ENCODE measurements around the gene NR2F1-AS1.

Gene NR2F1-AS1

DNA sequence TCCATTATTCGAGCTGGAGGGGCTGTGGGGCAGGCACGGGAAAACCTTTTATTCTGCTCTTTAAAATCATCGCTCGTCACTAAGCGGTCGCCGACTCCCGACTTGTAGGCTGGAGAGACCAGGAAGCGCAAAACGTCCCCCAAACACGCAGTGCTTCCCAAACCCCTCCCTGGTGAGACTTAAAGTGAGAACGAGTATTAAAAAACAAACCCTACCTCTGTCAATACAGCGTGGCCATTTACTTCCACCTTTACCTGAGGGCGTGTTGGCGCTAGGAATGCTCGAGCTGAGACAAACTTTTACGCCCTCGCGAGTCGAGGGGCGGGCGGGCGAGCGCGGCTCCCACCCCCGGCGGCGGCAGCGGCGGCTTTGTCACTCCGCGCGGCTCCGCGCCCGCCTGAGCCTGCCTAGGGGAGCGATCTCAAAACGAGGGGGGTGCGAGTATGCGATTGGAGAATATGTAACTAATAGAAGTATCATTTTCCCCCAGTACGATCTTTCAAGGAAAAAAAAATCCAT lies at the start of gene NR2F1-AS1:
NR2F1-AS1 (minus strand) TSS at position 293 of the 519 bp plus-strand sequence.
- no peak for DNase-seq

DNA sequence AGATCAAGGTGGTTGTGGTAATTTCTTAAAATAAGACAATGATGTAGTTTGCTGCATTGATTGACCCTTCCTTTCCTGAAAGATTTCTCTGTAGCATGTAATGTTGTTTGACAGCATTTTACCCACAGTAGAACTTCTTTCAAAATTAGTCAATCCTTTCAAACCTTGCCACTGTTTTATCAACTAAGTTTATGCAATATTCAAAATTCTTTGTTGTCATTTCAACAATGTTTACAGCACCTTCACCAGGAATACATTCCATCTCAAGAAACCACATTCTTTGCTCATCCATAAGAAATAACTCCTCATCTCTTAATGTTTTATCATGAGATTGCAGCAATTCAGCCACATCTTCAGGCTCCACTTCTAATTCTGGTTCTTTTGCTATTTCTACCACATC lies 45.8 kb upstream of the NR2F1-AS1 start:
- DNase-seq: no peak

DNA sequence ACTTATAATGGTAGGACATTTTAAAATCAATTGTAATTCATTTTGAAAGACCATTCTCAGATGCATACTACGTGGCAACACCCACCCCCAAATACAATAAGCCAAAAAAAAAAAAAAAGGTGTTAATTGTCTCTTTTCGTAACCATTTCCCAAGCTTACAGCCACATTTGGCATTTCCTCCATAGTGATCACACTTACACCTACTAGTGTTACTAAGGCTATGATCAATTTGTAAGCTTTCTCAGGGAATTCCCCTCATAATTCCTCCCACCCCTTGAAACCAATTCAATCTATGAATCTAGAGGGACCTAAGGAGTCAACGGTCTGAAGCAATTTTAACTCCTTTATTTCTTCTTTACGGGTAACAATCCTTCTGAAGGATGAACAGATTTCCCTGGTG lies 42.1 kb upstream of the NR2F1-AS1 start:
- no peak for DNase-seq

DNA sequence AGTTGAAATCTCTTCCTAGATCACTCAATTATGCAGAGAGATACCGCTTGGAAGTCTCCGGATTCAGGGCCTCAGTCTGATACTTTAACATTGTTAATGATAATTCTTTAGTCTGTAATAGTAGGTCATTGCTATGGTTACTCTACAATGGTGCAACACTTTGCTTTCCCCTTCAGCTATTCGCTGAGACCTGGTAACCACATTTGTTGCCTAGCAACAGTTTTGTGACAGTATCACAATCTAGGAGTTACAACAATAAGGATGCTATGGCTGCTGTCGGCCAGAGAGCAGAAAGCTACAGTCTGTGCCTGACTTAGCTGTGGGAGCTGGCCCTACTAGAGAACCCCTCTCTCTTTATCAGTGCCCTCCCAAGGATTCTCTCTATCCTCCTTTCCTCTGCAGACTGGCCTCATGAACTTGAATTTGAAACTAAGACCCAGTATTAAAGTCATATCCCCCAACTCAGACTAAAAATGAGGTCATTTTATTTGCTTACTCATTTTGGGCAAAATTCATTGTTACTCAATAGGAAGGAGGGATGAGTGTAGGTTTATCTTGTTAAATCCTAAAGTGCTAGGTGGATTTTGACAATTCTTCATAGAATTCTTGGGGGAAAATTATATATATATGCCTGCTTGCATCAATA lies 41.3 kb upstream of the NR2F1-AS1 start:
- DNase-seq: peak; percentile 42

DNA sequence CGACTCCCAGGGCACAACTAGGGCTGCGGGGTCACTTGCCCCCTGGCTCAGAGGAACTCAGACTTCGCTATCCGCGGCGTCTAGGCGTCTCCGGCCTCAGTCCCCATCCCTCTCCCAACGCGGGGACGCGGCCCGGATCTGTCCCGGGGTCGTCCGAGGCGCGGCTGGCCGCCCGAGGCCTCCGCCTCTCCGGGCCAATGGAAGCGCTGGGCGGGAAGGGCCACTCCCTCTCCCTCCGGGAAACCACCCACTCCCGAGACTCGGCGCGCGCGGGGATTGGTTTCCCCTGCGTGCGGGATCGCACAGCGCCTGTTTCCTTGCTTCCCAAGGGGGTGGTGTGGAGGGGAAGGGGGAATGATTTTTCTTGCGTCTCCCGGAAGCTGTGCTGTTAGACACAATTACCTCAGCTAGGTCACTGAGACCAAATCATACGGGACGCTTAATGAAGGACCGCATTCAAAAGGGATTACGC lies 40.3 kb upstream of the NR2F1-AS1 start:
- no peak for DNase-seq

DNA sequence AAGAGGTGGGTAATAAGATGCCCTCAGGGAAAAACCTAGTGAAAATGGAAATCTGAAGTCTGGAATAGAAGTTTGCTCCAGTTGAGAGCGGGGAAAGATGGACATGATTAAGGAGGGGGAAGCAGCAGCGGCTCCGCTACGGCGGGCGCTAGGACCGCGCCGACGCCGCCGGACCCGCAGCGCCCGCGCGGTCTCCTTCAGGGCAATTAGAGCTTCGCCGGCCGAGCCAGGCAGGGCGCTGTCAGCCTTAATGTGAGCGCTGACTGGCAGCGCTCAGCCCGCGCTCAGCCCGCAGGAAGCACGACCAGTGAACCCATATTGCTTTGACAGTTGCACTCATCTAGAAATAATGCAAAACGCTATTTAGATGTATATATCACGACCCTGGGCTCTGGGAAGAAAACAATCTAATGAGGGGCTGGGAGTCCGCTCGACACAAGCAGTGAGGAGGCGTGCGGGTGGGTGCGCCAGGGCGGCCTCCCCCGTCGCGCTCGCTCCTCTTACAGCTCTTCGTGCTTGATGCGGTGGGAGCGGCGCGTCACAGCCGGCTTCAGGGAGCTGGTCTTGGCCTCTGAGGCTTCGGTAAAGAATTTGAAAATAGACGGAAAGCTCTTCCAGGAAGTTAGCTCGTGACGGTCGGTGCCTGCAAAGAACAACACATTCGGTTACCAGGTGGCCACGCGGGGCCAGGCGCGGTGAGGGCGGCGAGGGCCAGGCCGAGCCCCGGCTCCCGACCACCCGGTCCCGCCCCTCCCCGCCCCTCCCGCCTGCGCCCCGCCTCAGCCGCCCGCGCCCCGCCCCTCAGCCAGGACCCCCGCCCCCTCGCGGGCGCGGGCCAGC lies 39.7 kb upstream of the NR2F1-AS1 start:
- DNase-seq: peak; percentile 15

DNA sequence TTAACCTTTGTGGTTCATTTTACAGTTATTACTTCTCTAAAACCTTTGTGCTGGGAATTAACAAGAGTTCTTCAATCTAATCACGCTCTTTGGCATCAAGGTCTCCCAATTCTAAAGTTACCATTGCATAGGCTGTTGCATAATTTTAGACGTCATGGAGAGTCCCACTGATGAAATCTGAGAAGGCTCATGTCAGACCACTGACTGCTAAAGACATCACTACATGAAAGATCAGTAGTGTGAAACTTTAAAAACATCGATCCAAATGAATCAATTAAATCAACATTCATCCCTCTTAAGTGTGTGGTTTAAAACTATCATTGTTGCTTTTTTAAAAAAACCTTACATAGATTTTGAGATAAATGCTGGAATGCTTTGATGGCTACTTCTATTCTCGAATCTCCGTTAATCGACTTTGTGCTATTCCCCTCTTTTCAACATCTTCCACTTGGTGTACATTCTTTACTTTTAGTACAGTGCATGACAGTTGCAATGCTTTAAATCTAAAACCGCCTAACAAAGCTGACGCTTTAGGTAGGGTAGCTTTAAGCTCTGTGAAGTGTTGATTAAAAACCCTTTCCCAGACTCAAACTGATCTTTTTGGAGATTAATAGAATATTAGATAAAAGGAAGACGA lies 35.6 kb upstream of the NR2F1-AS1 start:
- DNase-seq: no peak

DNA sequence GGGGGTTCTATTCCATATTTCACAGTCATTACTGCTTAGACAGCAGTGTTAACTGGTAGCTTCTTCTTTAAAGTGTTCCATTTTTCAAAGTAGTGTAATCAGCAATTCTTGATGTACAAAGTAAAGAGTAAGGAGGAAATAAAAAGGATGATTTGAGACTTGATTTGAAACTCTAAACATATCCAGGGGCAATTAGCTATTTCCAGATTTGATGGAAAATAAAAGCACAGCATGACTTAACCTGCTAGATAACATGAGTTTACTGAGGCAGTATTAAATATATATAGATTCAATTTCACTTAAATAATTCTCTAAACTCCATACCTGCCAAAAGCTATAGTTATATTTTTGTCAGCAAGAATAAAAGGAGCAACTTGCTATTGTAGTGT lies 31.8 kb upstream of the NR2F1-AS1 start:
- no peak for DNase-seq

DNA sequence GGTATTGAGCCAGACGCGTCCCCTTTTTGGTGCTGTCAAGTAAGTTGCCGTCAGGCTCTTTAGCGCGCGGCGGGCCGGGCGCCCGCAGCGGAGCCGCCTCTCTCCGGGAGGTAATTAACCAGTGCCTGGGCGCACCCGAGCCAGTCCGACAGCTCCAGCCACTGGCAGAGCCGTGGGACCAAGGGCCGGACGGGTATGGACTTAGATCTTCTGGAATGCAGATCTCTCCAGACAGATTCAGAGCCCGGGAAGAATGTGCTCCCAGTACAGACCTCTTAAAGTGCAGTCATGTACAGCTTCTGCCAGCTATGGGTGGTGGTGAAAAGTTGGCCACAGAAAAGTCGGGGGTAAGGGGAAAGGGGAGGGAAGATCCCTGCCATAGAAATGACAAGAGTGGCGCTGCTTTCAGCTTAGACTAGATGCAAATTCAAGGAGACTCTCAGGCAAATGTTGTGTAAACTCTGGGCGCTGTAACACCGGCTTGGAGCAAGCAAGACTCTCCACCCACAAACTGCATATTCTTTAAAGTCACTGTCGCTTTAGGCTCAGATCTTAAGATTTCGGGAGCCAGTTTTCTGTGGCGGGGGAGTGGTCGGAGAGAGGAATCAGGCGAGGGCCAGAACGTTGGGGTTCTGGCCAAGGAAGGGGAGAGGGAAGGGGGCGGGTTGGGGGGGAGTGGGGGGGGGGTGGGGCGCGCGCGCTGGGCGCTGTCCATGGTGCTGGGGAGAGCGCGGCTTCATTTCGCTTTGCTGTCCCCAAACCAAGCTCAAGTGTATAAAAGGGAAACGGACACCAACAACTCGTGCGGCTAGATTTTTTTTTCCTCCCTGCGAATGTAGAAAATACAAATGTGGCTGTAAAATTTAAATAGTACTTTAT lies 31.2 kb upstream of the NR2F1-AS1 start:
- no peak for DNase-seq

DNA sequence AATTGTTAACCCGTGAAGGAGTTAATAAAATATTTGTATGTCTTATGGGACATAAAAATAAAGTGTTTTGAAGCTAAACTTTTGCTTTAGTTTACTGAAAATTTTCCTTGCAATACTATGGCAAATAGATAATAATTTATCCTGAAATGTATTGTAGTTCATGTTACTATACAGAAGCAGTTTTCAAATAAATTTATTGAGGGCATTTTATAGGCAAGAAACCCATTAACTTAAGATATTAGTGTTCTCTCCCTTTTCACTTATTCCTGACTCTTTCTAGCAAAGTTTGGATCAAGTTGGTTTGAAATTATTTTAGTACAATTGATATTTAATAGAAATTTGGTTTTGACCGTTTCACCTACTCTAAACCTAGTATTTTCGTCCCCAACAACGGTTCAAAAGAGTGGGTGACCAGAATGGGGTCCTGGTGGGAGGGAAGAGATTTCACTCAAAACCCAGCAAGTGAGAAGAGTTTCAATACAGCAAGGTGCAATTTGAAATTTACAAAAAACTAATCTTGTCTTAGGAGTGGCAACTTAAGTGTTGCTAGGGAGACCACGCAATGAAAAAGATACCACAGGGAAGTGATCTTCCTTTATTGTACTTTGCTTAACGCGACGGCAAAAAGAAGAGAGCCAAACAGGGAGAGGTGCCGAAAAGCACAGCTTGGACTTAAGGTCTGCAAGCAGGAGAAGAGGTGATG lies 30.4 kb upstream of the NR2F1-AS1 start:
- DNase-seq: no peak

DNA sequence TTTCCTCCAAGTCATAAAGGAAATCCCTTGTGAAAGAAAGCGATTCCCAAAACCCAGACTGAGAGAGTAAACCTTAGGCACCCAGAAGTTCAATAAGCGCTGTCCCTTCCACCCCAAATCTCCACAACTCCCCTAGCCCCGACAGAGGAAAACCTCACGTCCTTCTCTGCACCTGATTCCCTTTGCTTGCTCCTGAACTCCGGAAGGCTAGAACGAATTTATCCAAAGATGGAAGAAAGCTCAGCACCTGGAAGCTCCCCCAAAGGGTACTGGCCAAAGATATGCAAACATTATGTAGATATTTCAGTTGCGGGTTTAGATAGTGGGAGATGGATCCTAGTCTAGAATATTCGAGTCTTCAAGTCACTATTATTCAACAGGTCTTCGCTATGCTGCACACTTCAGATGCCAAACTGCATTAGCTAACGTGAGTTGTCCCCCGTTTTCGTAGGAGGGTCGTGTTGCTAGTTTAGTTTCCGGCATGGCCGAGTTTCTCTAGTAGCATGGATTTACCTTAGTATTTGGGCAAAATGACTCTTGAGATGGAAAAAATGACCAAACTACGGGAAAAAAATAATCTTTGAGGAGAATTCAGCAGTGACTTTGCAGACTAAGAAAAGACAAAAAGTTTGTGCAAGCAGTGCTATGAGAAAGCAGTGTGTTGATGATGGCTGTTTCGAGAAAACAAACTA lies 29.7 kb upstream of the NR2F1-AS1 start:
- no peak for DNase-seq

DNA sequence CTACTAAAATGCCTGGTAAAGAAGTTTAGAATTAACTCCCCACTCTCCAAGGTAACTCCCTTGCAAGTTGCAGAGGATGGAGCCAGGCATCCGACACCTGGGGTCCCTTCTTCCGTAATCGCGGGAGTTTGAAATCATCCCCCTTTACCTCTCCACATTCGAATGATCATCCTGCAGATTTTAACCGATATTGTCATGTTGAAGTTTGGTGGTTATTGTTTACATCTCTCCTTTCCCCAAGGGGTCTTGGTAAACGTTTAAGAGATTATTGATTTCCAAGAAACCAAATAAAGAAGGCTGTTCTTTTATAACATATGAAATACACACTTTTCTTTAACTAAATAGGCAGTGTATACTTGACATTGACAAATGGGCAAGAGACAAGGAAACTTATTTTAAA lies 28.7 kb upstream of the NR2F1-AS1 start:
- no peak for DNase-seq

DNA sequence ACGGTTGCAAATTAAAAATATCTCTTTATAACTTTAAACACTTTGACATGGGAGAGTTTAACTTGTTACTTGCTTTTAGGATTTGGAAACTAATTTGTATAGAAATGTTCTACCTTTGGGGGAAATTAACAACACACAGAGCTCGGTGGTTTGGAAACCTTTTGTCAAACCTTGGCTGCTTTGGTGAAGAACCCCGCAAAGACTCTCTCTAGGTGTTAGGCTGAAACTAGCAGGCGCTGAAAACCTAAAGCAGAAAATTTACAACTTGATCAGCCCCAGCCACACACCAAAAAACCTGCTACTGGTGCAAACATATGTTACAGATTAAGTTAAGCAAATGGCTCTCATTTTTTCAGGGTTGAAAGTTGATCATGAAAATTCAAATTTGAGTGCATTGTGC lies 27.8 kb upstream of the NR2F1-AS1 start:
- DNase-seq: no peak

DNA sequence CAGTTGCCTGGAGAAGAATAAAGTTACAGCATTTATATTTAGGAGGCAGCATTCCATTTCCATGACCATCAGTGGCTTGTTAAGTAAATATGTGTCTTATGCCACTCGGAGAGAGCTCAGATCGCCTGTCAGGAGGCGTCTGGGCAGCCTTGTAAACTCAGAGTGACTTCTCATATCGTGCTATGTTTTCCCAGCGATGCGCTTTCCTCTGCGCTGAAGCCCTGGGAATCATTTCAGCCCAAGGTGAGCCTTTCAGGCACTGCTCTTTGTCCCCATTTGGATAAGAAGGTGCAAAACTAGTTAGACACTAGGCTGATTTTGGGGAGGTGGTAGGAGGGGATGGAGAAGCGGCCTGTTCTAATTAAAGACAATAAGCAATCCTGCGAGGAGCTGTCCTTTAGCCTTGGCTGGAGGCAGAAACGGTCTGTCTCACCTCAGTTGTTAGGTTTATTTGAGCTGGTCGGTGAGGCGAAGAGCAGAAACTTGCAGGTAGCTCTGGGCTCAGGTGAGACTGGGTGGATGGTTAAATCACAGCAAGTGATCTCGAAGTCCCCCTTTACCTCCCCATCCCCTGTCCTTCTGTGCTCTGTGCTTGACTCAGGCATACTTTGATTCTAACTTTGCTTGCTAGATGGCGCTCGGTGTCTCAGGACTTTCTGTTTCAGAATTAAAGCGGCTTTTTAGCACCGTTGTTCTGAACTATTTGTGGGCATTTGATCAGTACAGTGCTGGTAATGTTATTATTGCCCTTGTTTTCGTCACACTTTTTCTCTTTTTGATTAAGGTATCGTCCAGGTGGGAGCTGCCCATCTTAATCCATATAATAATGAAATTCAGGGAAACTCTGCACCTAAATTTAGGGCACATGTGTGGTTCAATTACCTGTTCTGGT lies 26.6 kb upstream of the NR2F1-AS1 start:
- no peak for DNase-seq

DNA sequence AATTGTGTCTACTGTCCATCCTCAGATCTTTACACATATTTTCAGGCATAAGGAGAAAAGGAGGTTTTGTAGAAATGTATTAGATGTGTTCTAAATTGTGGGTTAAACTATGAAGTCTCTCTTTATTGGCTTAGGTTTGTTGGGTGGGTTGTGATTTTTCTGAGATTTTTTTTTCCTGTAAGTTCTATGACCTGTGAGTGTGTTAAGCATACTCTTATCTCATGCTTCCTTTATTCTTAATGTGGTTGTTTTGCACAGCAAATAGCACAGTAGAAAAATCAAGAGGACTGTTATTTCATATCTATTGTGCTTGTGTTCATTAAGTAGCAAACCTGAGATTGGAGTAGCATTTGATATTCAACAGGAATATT lies 25.3 kb upstream of the NR2F1-AS1 start:
- no peak for DNase-seq

DNA sequence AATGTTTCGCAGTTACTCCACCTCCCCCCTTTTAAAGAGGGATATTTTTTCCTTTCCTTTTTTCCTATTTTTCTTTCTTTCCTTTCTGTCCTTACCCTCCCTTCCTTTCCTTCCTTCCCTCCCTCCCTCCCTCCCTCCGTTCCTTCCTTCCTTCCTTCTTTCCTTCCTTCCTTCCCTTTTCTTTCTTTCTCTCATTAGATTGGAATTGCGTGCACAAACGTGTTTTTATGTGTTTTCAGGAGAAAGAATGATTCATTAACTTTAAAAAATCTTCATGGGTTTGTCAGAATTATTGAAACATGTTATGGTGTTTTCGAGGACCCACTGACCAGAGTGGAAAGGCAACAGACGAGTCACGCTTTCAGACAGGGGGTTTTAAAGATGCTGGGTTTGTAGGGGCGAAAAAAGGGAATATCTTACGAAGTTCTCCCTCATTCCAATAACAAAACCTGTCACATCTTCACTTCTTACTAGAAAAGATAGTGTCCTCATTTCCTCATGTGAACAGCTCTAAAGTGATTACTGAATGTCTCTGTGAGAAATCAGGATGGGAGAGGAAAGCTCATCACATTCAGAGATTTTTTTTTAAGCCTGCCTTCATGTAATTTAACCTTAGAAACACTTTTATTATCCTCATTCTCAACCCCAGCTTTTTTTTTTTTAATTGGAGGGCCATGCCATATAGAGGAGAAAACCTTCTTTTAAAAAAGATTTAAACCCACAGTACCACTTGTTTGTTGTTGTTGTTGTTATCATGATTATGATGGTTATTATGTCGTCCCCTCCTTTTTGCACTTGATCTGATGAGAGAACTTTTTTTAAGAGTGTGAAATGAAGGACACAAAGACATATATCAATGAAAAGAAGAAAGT lies 23.9 kb upstream of the NR2F1-AS1 start:
- DNase-seq: no peak

DNA sequence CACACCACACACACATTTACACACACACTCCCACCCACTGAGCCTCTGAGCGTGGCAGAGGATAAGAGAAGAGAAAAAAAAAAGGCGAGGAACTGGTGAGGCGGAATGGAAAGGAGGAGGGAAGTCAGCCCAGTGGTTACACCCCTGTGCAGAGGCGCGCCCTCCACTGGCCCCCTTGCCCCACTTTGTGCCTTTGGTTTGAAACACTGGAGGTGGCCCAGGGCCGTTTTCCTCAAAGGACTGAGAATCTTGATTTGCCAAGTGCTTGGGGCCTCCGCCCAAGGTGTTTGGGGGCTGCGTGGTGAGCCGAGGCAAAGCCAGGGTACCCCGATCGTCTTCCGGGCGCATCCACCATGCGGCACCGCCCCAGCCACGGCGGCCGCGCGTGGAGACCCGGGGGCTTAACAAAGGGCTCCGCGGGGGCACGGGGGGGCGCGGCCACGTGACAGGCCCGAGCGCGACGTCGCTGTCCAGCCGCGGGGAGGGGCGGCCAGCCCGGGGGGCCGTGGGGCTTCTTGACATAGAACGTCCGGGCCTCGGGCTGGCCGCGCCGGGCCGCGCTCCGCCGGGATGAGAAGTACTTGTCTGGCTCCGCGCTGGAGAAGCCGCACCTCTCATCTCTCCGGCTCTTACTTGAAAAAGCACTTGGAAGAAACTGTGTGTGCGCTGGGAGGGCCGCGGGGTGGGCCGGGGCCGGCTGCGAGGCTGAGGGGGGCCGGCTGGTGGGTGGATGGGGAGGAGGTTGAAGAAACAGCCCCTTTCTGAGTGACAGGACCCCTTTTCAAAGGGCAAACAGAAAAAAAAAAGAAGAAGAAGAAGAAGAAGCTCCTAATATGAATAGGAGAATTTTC lies 23.0 kb upstream of the NR2F1-AS1 start:
- DNase-seq: no peak

DNA sequence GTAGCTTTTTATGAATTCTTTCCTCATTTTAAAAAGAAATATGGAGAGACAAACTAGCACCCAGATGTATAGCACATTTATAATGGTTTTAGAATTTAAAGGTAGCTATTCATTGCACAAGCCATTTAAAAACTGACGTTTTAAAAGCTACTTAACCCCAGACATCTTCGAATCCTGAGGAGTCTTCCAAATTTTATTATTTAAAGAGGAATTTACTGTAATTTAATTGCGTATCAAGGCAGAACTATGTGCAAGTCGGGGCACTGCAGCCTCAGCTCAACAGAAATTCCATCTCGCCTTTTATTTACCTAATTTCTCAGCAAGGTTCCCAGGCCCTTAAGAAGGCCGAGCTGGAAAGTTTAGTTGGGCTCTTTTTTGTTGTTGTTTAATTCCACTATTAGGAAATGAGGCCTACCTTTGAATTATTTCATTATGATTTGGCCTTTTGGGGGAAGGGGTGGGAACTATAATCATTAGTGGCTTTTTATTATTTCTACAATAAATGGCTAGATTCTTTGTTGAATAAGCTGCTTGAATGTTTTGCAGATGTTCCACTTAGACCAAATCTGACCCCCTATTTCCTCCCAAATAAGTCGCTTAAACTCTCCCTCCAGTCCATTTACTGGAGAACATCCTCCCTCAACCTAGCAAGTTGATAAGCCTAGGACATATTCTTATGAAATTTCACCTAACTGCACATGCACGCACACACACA lies 22.2 kb upstream of the NR2F1-AS1 start:
- no peak for DNase-seq

Measured in NCI-H1417 treated with DMSO at 0.1 percent for 48 hours (cell line).